ENCODE results near the gene LCE2A.
"Not testable (repeated sequence)": the region's sequence is repeated elsewhere in the genome, so short reads cannot be mapped to it uniquely, and the experiment has no call there.

The LCE2A gene, protein sequence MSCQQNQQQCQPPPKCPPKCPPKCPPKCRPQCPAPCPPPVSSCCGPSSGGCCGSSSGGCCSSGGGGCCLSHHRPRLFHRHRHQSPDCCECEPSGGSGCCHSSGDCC

GRCh38 chr1:152697701-152698600, at the start of gene LCE2A:
Gene LCE2A (plus strand): TSS chr1:152698345. CDS start chr1:152698902, 557 bp downstream.
- DNase-seq (ENCODE audit: extremely low spot score, insufficient read length, low read depth) (no peak), FAIRE-seq (no peak)

GRCh38 chr1:152654110-152654509, 44.0 kb upstream of the LCE2A start:
- DNase-seq (ENCODE audit: extremely low spot score, insufficient read length, low read depth) (peak; percentile 23), FAIRE-seq (peak; percentile 81)

- FAIRE-seq, result no peak
- no peak for DNase-seq (ENCODE audit: extremely low spot score, insufficient read length, low read depth)
These were observed 41.7 kb upstream of the LCE2A start for GRCh38 chr1:152656459-152656858.

GRCh38 chr1:152657677-152658076, 40.5 kb upstream of the LCE2A start:
- DNase-seq (ENCODE audit: extremely low spot score, insufficient read length, low read depth), result no peak
- FAIRE-seq, result no peak

- no peak for DNase-seq (ENCODE audit: extremely low spot score, insufficient read length, low read depth)
- FAIRE-seq, result no peak
These were observed 39.5 kb upstream of the LCE2A start for GRCh38 chr1:152658649-152659048.

DNA sequence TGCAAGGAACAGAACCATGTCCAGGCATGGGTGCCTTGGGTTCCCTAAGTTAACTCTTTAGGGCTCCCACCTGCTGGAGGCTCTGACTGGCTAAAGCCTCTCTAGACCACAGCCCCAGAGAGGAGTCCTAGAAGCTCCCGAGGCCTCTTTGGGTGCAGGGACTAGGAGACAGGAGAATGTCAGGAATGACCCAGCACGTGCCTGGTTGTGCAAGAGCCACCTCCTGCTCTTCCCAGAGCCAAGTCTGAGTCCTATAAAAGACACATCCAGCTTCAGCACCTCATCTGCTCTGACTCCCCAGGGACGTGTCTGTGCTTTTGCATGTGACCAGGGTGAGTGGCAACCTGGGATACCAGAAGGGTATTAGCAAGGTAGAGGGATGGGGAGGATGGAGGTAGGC, 35.0 kb upstream of the LCE2A start, which contains the start of gene LCE2D:
LCE2D (plus strand) TSS at position 283 of the 400 bp plus-strand sequence. CDS start 726 bp downstream, outside the sequence.
- FAIRE-seq, result no peak

GRCh38 chr1:152666171-152666570, 32.0 kb upstream of the LCE2A start:
- not testable (repeated sequence) for FAIRE-seq; DNase-seq (ENCODE audit: extremely low spot score, insufficient read length, low read depth)

More for the DNA sequence above, 35.0 kb upstream of the LCE2A start, which contains the start of gene LCE2D:
- DNase-seq (ENCODE audit: extremely low spot score, insufficient read length, low read depth), result no peak

- DNase-seq (ENCODE audit: extremely low spot score, insufficient read length, low read depth) (no peak), FAIRE-seq (no peak)
These were observed 30.5 kb upstream of the LCE2A start for GRCh38 chr1:152667648-152668047.

DNA sequence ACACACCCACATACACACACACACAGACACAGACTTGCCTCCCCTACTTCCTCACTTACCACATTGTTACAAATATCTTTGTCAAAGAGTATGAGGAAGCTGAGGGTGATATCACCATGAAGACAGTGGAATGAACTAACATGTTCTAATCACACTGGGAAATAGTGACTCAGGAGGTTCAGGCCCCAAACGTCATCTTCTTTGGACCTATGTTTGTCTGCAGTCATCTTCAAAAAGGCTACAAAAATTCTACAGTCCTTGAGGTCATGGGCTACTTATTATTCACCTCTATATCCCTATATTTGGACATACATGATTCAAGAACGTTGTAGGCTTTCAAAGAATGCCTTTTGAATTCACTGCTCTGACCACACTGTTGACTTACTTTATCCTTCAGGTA, 25.1 kb upstream of the LCE2A start:
- DNase-seq (ENCODE audit: extremely low spot score, insufficient read length, low read depth) (no peak), FAIRE-seq (no peak)

DNA sequence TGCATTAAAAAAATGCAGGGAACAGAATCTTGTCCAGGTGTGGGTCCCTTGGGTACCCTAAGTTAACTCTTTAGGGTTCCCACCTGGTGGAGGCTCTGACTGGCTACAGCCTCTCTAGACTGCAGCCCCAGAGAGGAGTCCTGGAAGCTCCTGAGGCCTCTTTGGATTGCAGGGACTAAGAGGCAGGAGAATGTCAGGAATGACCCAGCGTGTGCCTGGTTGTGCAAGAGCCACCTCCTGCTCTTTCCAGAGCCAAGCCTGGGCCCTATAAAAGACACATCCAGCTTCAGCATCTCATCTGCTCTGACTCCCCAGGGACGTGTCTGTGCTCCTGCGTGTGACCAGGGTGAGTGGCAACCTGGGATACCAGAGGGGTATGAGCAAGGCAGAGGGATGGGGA, 23.2 kb upstream of the LCE2A start, which contains the start of gene LCE2C:
LCE2C (plus strand) TSS at position 297 of the 400 bp plus-strand sequence. CDS start 737 bp downstream, outside the sequence.
- FAIRE-seq; DNase-seq (ENCODE audit: extremely low spot score, insufficient read length, low read depth): not testable (repeated sequence)

GRCh38 chr1:152679459-152679858, 18.7 kb upstream of the LCE2A start:
- DNase-seq (ENCODE audit: extremely low spot score, insufficient read length, low read depth) (no peak), FAIRE-seq (no peak)

DNA sequence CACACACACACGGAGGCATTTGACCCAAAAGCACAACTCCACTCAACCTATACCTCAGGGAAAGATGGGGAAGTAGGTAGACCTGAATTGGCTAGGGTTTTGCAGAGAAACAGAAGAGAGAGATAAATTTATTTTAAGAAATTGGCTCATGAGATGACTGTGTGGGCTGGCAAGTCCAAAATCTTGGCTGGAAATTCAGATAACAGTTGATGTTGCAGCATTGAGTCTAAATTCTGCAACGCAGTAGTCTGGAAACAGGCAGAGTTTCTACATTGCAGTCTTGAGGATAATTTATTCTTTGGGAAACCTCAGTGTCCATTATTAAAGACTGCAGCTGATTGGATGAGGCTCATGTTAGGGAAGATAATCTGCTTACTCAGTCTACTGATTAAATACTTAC, 16.5 kb upstream of the LCE2A start:
- FAIRE-seq, result no peak
- no peak for DNase-seq (ENCODE audit: extremely low spot score, insufficient read length, low read depth)

GRCh38 chr1:152683846-152684245, 14.3 kb upstream of the LCE2A start:
- no peak for FAIRE-seq

DNA sequence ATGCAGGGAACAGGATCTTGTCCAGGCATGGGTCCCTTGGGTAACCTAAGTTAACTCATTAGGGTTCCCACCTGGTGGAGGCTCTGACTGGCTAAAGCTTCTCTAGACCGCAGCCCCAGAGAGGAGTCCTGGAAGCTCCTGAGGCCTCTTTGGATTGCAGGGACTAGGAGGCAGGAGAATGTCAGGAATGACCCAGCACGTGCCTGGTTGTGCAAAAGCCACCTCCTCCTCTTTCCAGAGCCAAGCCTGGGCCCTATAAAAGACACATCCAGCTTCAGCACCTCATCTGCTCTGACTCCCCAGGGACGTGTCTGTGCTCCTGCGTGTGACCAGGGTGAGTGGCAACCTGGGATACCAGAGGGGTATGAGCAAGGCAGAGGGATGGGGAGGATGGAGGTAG, 12.3 kb upstream of the LCE2A start, which contains the start of gene LCE2B:
LCE2B (plus strand) TSS at position 301 of the 400 bp plus-strand sequence. CDS start 721 bp downstream, outside the sequence.
- DNase-seq (ENCODE audit: extremely low spot score, insufficient read length, low read depth); FAIRE-seq: not testable (repeated sequence)

More at GRCh38 chr1:152683846-152684245, 14.3 kb upstream of the LCE2A start:
- DNase-seq (ENCODE audit: extremely low spot score, insufficient read length, low read depth), result no peak

GRCh38 chr1:152699746-152700145, 1.6 kb downstream of the LCE2A start:
- FAIRE-seq (no peak), DNase-seq (ENCODE audit: extremely low spot score, insufficient read length, low read depth) (no peak)

DNA sequence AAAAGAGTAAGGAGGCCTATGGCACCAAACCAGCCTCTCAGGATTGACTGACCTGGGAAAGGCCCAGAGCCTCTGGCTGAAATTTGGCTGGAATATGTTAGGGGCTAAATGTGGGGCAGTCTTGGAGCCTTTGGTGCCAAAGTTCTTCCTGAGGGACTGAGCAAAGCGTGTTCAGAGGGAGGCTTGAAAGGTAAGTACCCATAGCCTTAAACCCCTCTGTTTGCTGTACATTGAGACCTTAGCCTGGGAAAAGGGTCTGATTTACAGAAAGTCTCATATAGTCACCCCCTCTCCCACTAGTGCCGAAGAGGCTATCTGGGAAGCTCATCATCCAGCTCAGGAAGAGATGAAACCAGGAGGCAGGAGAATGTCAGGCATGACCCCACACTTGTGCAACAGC, 9.7 kb downstream of the LCE2A start, which contains the start of gene LCE4A:
LCE4A (plus strand) TSS at position 301 of the 400 bp plus-strand sequence. CDS start 916 bp downstream, outside the sequence.
- DNase-seq (ENCODE audit: extremely low spot score, insufficient read length, low read depth) (no peak), FAIRE-seq (no peak)

- no peak for FAIRE-seq
These were observed 20.1 kb downstream of the LCE2A start for GRCh38 chr1:152718238-152718637.

GRCh38 chr1:152725261-152725660, 27.1 kb downstream of the LCE2A start:
- DNase-seq (ENCODE audit: extremely low spot score, insufficient read length, low read depth) (no peak), FAIRE-seq (no peak)

More at GRCh38 chr1:152718238-152718637, 20.1 kb downstream of the LCE2A start:
- no peak for DNase-seq (ENCODE audit: extremely low spot score, insufficient read length, low read depth)

DNA sequence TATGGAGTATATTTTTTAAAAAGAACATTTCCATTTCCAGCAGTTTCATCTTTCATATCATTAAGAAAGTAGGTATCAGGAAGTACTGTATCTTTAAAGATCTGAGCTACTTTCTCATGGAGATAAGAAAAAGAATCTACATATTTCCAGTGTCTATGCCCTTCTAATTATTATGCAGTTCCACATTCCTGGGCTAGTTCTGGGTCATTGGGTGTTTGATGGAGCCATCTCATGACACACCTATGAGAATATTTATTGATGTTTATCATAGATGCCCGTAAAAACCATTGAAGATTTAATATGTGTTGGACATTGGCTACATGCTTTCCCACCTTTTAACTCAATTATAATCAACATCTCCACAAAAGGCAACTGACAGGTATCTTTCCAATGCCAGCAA, 30.8 kb downstream of the LCE2A start:
- no peak for FAIRE-seq
- DNase-seq (ENCODE audit: extremely low spot score, insufficient read length, low read depth), result no peak

- DNase-seq (ENCODE audit: extremely low spot score, insufficient read length, low read depth), result no peak
- no peak for FAIRE-seq
These were observed 37.5 kb downstream of the LCE2A start for GRCh38 chr1:152735648-152736047.

DNA sequence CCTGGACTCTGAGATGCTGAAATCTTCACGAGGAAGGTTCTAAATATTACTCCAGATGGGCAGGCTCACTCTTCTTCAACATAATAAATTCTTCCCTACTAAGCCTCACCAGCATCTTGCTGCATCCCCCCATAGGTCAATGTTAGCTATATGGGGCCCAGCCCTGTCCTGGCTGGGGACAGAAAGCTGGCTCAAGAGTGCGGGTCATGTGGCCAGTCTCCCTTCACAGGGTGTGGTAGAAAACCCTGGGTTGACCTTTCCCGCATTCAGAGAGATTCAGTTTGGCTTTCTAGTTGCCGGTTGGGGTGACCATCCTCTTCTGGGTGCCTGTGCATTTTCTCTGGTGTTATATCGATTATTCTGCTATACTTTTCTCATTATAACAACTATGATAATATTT, 39.9 kb downstream of the LCE2A start:
- no peak for DNase-seq (ENCODE audit: extremely low spot score, insufficient read length, low read depth)
- FAIRE-seq, result no peak

Data from GM18507 (cell line).